HepG2 (cell line): ENCODE results near the gene TSEN54. TPM values are rescaled to one million over a fixed set of nuclear protein-coding genes. Genes with fewer than 3 reads are reported as not detected.

ENCODE experiments used
- ATM ChIP-seq: fragments of 450-650 bp; IDR thresholded peaks from 2 replicates; pipeline ENCODE4 v1.7.1; 2017; ENCODE audit warnings: mild to moderate bottlenecking, borderline replicate concordance
- BCL3 ChIP-seq: sonication (generic); formaldehyde crosslinking; IDR thresholded peaks from 2 replicates; pipeline ENCODE4 v1.5.1; 2020; ENCODE audit warnings: mild to moderate bottlenecking, missing genetic modification reagents, moderate library complexity
- BRD4 ChIP-seq: sonication (generic); formaldehyde crosslinking; IDR thresholded peaks from 2 replicates; pipeline ENCODE4 v1.4.0; 2020; ENCODE audit warnings: missing genetic modification reagents
- CHD4 ChIP-seq: fragments of 200-600 bp; sonication (generic); IDR thresholded peaks from 2 replicates; pipeline ENCODE4 v1.7.0; 2017; ENCODE audit warnings: mild to moderate bottlenecking, low read length, borderline replicate concordance
- FOXA3 ChIP-seq: IDR thresholded peaks from 2 replicates; pipeline ENCODE4 v1.6.1; 2016; ENCODE audit warnings: missing genetic modification reagents, missing compliant biosample characterization
- FOXJ3 ChIP-seq: sonication (generic); formaldehyde crosslinking; IDR thresholded peaks from 2 replicates; pipeline ENCODE4 v1.4.0; 2020; ENCODE audit warnings: missing genetic modification reagents, mild to moderate bottlenecking, borderline replicate concordance
- GLI4 ChIP-seq: sonication (generic); formaldehyde crosslinking; IDR thresholded peaks from 2 replicates; pipeline ENCODE4 v1.5.1; 2020; ENCODE audit warnings: missing genetic modification reagents, mild to moderate bottlenecking, moderate library complexity, borderline replicate concordance
- GTF2F1 ChIP-seq: fragments of 150-350 bp; IDR thresholded peaks from 2 replicates; pipeline ENCODE4 v1.6.1; 2014; ENCODE audit warnings: low read length
- KDM1A ChIP-seq: IDR thresholded peaks from 2 replicates; pipeline ENCODE4 v1.6.1; 2016; ENCODE audit warnings: missing compliant biosample characterization
- MAX ChIP-seq: IDR thresholded peaks from 2 replicates; pipeline ENCODE4 v1.6.1; 2012; ENCODE audit warnings: inconsistent platforms
- NBN ChIP-seq: fragments of 450-650 bp; conservative IDR thresholded peaks from 2 replicates; pipeline ENCODE4 v1.6.1; 2017
- NFKBIZ ChIP-seq: IDR thresholded peaks from 2 replicates; pipeline ENCODE4 v1.6.1; 2018; ENCODE audit warnings: missing genetic modification reagents, missing compliant biosample characterization
- NKX3-1 ChIP-seq: sonication (generic); formaldehyde crosslinking; IDR thresholded peaks from 2 replicates; pipeline ENCODE4 v1.5.0; 2020; ENCODE audit warnings: missing genetic modification reagents
- PHF20 ChIP-seq: sonication (generic); formaldehyde crosslinking; IDR thresholded peaks from 2 replicates; pipeline ENCODE4 v1.5.0; 2020; ENCODE audit warnings: mild to moderate bottlenecking, missing genetic modification reagents
- RNF2 ChIP-seq: fragments of 450-650 bp; conservative IDR thresholded peaks from 2 replicates; pipeline ENCODE4 v1.6.1; 2016; ENCODE audit warnings: low read depth
- SMAD1 ChIP-seq: sonication (generic); formaldehyde crosslinking; IDR thresholded peaks from 2 replicates; pipeline ENCODE4 v1.4.0; 2020; ENCODE audit warnings: missing genetic modification reagents, low read depth, mild to moderate bottlenecking, borderline replicate concordance
- SP5 ChIP-seq: IDR thresholded peaks from 2 replicates; pipeline ENCODE4 v1.6.1; 2016; ENCODE audit warnings: low read depth, borderline replicate concordance
- ZFP82 ChIP-seq: sonication (generic); formaldehyde crosslinking; IDR thresholded peaks from 2 replicates; pipeline ENCODE4 v1.5.1; 2020; ENCODE audit warnings: mild to moderate bottlenecking, missing genetic modification reagents, borderline replicate concordance
- ZNF136 ChIP-seq: sonication (generic); formaldehyde crosslinking; IDR thresholded peaks from 2 replicates; pipeline ENCODE4 v1.8.1; 2022; ENCODE audit warnings: low read depth, mild to moderate bottlenecking, moderate library complexity, missing genetic modification reagents
- ZNF614 ChIP-seq: IDR thresholded peaks from 2 replicates; pipeline ENCODE4 v1.6.1; 2018; ENCODE audit warnings: missing biosample characterization, missing genetic modification reagents, inconsistent platforms, borderline replicate concordance
- ZNF768 ChIP-seq: sonication (generic); formaldehyde crosslinking; IDR thresholded peaks from 2 replicates; pipeline ENCODE4 v1.4.0; 2020; ENCODE audit warnings: missing genetic modification reagents
- ZNF841 ChIP-seq: sonication (generic); formaldehyde crosslinking; IDR thresholded peaks from 2 replicates; pipeline ENCODE4 v1.8.1; 2023; ENCODE audit warnings: missing genetic modification reagents, borderline replicate concordance
- polyA plus RNA-seq, 8 experiments: library from polyadenylated mRNA; depleted of rRNA in 3 of 8; stranded (reverse) in 7 of 8; unstranded in 1 of 8; fragments of >200 nt; fragmentation: Illumina TruSeq in 4 of 8; extraction: Trizol in 4 of 8; gene quantifications; 2 replicates each; pipeline versions ENCODE4 v1.2.1 to v1.2.3, GENCODE V29; 2011 to 2016; ENCODE audit warnings: low read depth in 4 of 8, missing spikeins in 1 of 8, mixed read lengths in 1 of 8; ENCODE audit not compliant: insufficient read depth in 1 of 8
- total RNA-seq, 5 experiments: library from RNA; depleted of rRNA; stranded (reverse); fragments of >200 nt; fragmentation: Illumina TruSeq; extraction: Trizol; gene quantifications; 2 replicates each; pipeline ENCODE4 v1.2.3, GENCODE V29; 2016; ENCODE audit warnings: low read depth in 1 of 5
- TF ChIP-seq, protein P1 (sequence below): sonication (generic); formaldehyde crosslinking; IDR thresholded peaks from 2 replicates; pipeline ENCODE4 v1.5.0; 2020; ENCODE audit warnings: mild to moderate bottlenecking, missing genetic modification reagents, moderate library complexity
- TF ChIP-seq, protein P2 (sequence below): sonication (generic); formaldehyde crosslinking; IDR thresholded peaks from 2 replicates; pipeline ENCODE4 v1.4.0; 2020; ENCODE audit warnings: missing genetic modification reagents
- TF ChIP-seq, protein P3 (sequence below): sonication (generic); formaldehyde crosslinking; IDR thresholded peaks from 2 replicates; pipeline ENCODE4 v1.5.0; 2020; ENCODE audit warnings: missing genetic modification reagents

TSEN54 gene
- total and polyA plus RNA-seq, 2 of the 13 experiments (the other 11 are each of a cell fraction or from before 2014, with no cell fraction given) = 62.9 to 63.3 TPM

- TF ChIP-seq, protein P1, sequence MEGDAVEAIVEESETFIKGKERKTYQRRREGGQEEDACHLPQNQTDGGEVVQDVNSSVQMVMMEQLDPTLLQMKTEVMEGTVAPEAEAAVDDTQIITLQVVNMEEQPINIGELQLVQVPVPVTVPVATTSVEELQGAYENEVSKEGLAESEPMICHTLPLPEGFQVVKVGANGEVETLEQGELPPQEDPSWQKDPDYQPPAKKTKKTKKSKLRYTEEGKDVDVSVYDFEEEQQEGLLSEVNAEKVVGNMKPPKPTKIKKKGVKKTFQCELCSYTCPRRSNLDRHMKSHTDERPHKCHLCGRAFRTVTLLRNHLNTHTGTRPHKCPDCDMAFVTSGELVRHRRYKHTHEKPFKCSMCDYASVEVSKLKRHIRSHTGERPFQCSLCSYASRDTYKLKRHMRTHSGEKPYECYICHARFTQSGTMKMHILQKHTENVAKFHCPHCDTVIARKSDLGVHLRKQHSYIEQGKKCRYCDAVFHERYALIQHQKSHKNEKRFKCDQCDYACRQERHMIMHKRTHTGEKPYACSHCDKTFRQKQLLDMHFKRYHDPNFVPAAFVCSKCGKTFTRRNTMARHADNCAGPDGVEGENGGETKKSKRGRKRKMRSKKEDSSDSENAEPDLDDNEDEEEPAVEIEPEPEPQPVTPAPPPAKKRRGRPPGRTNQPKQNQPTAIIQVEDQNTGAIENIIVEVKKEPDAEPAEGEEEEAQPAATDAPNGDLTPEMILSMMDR = no peak
- TF ChIP-seq ZFP82 (CRISPR knock-in tag) (0 out of 2 replicates have a peak, but pooled peaks have one; percentile 35), GTF2F1 (no peak), SMAD1 (CRISPR knock-in tag) (no peak), BRD4 (CRISPR knock-in tag) (no peak), KDM1A (peak; percentile 84), ATM (no peak), NBN (no peak), ZNF841 (CRISPR knock-in tag) (no peak), RNF2 (no peak), ZNF768 (CRISPR knock-in tag) (peak; percentile 97), MAX (no peak), PHF20 (CRISPR knock-in tag) (peak; percentile 47; the same call in 1 of the 2 replicates), CHD4 (peak; percentile 81; the same call in 1 of the 2 replicates), NFKBIZ (no peak), FOXJ3 (CRISPR knock-in tag) (no peak), BCL3 (CRISPR knock-in tag) (no peak), NKX3-1 (CRISPR knock-in tag) (no peak), ZNF614 (CRISPR knock-in tag) (no peak), FOXA3 (CRISPR knock-in tag) (no peak), GLI4 (no peak), SP5 (CRISPR knock-in tag) (no peak), ZNF136 (CRISPR knock-in tag) (0 out of 2 replicates have a peak, but pooled peaks have one; percentile 2)
- TF ChIP-seq, protein P2, sequence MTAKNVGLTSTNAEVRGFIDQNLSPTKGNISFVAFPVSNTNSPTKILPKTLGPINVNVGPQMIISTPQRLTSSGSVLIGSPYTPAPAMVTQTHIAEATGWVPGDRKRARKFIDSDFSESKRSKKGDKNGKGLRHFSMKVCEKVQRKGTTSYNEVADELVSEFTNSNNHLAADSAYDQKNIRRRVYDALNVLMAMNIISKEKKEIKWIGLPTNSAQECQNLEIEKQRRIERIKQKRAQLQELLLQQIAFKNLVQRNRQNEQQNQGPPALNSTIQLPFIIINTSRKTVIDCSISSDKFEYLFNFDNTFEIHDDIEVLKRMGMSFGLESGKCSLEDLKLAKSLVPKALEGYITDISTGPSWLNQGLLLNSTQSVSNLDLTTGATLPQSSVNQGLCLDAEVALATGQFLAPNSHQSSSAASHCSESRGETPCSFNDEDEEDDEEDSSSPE (CRISPR knock-in tag) = no peak
- TF ChIP-seq, protein P3, sequence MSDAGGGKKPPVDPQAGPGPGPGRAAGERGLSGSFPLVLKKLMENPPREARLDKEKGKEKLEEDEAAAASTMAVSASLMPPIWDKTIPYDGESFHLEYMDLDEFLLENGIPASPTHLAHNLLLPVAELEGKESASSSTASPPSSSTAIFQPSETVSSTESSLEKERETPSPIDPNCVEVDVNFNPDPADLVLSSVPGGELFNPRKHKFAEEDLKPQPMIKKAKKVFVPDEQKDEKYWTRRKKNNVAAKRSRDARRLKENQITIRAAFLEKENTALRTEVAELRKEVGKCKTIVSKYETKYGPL (CRISPR knock-in tag) = no peak
These were observed 5.1 kb upstream of the TSEN54 start (continued) for GRCh38 chr17:75511270-75511609.
